GM19328 (cell line): ENCODE results near the gene NTPCR.
"Not testable (repeated sequence)": the region's sequence is repeated elsewhere in the genome, so short reads cannot be mapped to it uniquely, and the experiment has no call there.

Experiments used
- ATAC-seq: cut with Tn5 transposase; IDR thresholded peaks from one replicate; pipeline ENCODE4 v1.9.1; 2021; ENCODE audit warnings: mild to moderate bottlenecking, moderate library complexity; ENCODE audit not compliant: unreplicated experiment

Gene NTPCR

GRCh38 chr1:232950197-232951176 lies at the start of gene NTPCR:
Gene NTPCR (plus strand): TSS chr1:232950611. CDS start chr1:232950711, 100 bp downstream.
- peak; percentile 74 for ATAC-seq

GRCh38 chr1:232900818-232901217 lies 49.6 kb upstream of the NTPCR start:
- ATAC-seq, result no peak

GRCh38 chr1:232901255-232901654 lies 49.2 kb upstream of the NTPCR start:
- ATAC-seq, result no peak

- ATAC-seq, result no peak
These were observed 47.5 kb upstream of the NTPCR start for GRCh38 chr1:232902774-232903350.

GRCh38 chr1:232904131-232904530 lies 46.3 kb upstream of the NTPCR start:
- ATAC-seq, result no peak

GRCh38 chr1:232904566-232904965 lies 45.8 kb upstream of the NTPCR start:
- no peak for ATAC-seq

- no peak for ATAC-seq
These were observed 44.9 kb upstream of the NTPCR start for GRCh38 chr1:232905331-232906034.

GRCh38 chr1:232906441-232906840 lies 44.0 kb upstream of the NTPCR start:
- ATAC-seq, result no peak

GRCh38 chr1:232908831-232909230 lies 41.6 kb upstream of the NTPCR start:
- ATAC-seq, result no peak

GRCh38 chr1:232909752-232910151 lies 40.7 kb upstream of the NTPCR start:
- ATAC-seq, result no peak

GRCh38 chr1:232911027-232911599 lies 39.3 kb upstream of the NTPCR start:
- no peak for ATAC-seq

GRCh38 chr1:232912845-232913580 lies 37.4 kb upstream of the NTPCR start:
- no peak for ATAC-seq

- ATAC-seq, result not testable (repeated sequence)
These were observed 36.1 kb upstream of the NTPCR start for GRCh38 chr1:232914271-232914670.

GRCh38 chr1:232915212-232915611 lies 35.2 kb upstream of the NTPCR start:
- no peak for ATAC-seq

- no peak for ATAC-seq
These were observed 33.4 kb upstream of the NTPCR start for GRCh38 chr1:232917053-232917452.

- ATAC-seq, result no peak
These were observed 29.0 kb upstream of the NTPCR start for GRCh38 chr1:232921381-232921780.

GRCh38 chr1:232922485-232922884 lies 27.9 kb upstream of the NTPCR start:
- no peak for ATAC-seq

GRCh38 chr1:232923739-232924386 lies 26.5 kb upstream of the NTPCR start:
- ATAC-seq, result no peak

GRCh38 chr1:232924874-232925273 lies 25.5 kb upstream of the NTPCR start:
- no peak for ATAC-seq
